A172 (cell line): ENCODE data around the gene PDE8B. TPM values are rescaled to one million over a fixed set of nuclear protein-coding genes. Genes with fewer than 3 reads are reported as not detected.

Experiments used
- DNase-seq: peaks from one replicate; pipeline ENCODE4 v3.0.0-alpha.2; 2015; ENCODE audit warnings: low spot score
- total RNA-seq: library from RNA; depleted of rRNA; stranded (reverse); fragments of >200 nt; shearing (Covaris generic); gene quantifications from 2 replicates; pipeline ENCODE4 v1.2.3, GENCODE V29; 2014; rRNA removed

Gene PDE8B, protein sequence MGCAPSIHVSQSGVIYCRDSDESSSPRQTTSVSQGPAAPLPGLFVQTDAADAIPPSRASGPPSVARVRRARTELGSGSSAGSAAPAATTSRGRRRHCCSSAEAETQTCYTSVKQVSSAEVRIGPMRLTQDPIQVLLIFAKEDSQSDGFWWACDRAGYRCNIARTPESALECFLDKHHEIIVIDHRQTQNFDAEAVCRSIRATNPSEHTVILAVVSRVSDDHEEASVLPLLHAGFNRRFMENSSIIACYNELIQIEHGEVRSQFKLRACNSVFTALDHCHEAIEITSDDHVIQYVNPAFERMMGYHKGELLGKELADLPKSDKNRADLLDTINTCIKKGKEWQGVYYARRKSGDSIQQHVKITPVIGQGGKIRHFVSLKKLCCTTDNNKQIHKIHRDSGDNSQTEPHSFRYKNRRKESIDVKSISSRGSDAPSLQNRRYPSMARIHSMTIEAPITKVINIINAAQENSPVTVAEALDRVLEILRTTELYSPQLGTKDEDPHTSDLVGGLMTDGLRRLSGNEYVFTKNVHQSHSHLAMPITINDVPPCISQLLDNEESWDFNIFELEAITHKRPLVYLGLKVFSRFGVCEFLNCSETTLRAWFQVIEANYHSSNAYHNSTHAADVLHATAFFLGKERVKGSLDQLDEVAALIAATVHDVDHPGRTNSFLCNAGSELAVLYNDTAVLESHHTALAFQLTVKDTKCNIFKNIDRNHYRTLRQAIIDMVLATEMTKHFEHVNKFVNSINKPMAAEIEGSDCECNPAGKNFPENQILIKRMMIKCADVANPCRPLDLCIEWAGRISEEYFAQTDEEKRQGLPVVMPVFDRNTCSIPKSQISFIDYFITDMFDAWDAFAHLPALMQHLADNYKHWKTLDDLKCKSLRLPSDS
- total RNA-seq: 0.05 TPM in 1 of 2 replicates, not detected in the other

DNA sequence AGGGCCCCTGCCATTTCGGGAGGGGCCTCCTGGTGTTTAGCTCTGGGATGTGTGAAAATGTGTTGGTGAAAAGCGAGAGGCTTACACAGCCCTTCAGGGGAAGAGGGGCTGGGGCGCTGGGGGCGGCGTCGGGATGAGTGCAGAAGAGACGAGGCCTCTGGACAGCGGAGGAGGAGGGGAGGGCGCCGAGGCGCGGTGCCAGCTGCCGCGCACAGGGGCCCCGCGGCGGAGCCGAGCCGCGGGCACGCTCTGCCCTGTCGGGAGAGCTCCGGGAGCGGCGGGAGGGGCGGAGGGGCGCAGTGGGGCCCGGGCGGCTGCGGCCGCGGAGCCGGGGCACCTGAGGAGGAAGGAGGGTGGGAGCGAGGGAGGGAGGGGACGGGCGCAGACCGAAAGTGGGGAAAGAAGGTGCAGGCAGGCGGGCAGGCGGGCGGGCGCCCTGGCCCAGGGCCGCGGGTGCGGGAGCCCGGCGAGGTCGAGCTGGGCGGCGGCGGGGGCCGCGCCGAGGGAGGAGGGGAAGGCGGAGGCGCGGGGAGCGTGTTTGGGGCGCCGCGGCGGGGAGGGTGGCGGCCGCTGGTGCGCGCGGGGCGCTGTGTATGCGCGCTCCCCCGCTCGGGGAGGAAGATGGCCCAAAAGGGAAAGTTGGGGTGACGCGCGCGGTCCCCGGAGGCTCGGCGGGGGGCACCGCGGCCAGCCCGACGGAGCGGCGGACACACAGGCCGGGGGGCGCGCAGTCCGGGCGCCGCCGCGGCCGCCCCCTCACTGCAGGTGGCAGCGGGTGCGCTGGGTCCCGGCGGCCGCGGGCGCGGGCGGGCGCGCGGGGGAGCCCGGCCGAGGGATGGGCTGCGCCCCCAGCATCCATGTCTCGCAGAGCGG lies at the start of gene PDE8B:
Gene PDE8B (plus strand): TSS at position 590 of the 873 bp plus-strand sequence. CDS start 246 bp downstream, at position 836.
- no peak for DNase-seq

- no peak for DNase-seq
Measured at GRCh38 chr5:77163453-77163852, 47.0 kb upstream of the PDE8B start.

GRCh38 chr5:77167063-77167462 lies 43.4 kb upstream of the PDE8B start:
- DNase-seq: no peak

GRCh38 chr5:77167695-77168121 lies 42.8 kb upstream of the PDE8B start:
- peak; percentile 90 for DNase-seq

DNA sequence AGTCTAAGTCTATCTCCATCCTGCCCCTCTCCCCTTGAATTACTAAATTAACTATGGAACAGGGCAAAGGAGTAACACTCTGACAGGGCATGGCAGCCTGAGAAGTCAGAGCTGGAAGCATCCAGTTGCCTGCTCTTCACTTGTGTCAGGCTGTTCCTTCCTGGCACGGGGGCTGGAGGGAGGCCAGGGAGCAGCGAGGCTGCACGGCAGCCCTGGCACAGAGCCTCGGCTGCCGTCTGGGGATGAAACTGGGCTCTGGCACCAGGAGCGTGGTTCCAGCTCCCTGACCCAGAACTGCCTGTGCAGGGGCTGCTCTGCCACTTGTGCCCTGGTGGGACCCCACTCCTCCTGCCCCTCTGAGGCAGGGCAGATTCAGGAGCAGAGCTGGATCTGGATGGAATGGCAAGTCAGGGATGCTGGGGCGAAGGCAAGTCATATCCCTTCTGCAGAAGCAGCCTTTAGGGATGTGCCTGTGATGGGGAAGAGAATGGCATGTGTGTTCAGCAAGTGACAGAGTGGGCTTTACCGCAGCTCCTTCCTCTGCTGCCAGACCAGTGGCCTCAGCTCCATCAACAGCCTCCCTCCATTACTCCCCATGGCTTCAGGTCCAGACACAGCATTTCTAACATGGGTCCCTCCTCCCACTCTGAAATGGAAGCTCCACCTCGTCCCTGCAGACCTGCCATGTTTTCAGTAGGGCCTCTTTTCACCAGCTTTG lies 42.2 kb upstream of the PDE8B start:
- DNase-seq: no peak

GRCh38 chr5:77168879-77169244 lies 41.6 kb upstream of the PDE8B start:
- DNase-seq: peak; percentile 27

DNA sequence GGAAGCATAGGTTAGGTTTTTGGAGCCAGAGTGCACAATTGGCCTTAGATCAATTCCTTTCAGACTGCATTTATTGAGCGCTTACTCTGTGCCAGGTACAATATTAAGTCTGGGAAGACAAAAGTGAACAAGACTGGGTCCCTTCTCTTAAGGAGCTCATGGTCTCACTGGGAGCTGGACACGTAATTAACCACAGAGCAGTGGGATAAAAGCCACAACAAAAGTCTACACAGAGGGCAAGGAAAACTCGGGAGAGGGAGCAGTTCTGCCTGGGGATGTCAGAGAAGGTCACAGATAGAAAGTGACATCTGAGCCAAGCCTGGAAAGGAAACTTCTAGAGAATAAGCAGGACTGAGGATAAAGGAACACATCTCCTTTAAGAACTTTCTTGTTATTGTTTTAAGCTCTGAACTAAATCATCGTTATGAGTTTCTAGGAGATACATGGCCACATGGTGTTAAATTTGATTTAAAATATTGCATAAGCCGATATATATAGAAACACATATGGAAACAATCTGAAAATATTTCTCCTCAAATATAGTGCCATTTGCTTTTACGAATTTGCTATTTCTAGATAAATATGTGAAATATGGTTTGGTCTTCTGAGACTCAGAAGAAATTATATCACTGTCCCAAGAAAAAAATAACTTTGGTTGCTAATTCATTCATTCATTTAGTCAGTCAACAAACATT lies 40.1 kb upstream of the PDE8B start:
- no peak for DNase-seq

DNA sequence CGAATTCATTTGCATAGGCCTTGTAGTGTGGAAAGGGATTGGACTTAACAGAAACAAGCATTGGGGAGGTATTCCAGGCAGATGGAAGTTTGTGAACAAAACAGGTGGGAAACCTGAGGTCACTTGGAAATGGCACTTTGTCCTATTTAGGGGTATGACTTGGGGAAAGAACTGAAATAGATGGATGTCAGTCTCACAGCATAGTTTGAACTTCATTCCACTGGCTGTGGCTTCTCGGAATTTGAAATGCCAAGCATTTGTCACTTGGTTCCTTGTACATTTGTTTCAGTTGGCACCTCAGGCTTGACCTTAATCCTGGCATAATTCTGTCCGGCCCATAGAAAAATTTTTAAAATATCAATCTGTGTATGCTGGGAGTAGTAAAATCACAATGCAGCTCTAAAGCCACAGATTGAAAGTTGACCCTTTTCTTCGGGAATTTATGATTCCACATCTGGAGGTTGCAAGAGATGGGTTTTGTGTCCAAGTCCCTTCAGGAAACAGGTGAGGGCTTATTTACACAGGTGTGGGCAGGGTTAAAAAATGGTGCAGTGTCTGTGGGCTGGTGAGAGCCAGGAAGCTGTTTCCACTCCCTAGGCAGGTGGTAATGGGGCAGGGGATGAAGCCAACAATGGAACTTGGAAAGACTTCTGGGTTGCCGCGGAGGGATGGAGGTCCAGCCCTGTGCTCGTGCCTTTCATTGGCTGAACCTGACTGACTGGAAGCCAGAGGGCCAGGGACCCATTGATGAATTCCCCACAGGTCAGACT lies 39.2 kb upstream of the PDE8B start:
- no peak for DNase-seq

DNA sequence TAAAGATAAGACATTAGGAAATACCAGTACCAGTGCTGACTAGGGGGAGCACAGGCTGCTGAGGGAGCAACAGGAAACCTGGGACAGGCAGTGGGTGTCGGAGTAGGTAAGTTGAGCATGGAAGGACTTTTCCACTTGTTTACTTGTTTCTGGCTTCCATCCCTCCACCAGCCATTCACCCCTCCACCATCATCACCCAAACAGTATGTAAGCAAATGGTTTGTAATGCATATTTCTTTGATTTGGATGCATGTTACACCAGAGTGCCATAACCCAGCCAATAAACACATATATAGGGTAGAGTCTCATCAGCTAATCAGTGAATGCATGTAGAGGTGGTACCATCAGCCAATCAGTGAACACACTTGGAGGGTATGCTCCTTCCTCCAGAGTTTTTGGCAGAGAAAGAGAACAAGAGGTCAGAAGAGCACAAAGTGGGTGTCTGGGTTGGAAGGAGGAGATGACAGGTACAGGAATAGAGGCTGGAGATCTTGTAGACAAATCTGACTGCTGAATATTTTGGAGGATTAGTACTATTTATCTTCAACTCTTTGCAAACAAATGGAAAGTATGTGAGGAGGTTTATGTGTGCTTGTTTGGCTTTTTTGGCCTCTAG lies 37.7 kb upstream of the PDE8B start:
- DNase-seq: no peak

- DNase-seq: no peak
Measured at GRCh38 chr5:77174526-77174925, 36.0 kb upstream of the PDE8B start.

DNA sequence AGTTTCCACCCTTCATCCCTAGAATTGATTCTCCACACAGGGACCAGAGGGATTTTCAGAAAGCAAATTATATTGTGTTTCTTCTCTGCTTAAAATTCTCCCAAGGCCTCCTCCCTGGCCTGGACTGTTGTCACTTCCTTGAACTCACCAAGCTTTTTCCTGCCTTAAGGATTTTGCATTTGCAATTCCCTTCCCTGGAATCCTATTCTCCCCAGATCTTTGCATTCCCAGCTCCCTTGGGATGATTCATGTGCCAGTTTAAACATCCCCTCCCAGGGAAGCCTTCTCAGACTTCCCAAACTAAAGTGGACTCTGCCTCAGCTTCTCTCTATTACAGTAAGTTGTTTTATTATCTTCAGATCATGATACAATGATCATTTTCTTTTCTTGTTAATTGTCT lies 35.2 kb upstream of the PDE8B start:
- no peak for DNase-seq

DNA sequence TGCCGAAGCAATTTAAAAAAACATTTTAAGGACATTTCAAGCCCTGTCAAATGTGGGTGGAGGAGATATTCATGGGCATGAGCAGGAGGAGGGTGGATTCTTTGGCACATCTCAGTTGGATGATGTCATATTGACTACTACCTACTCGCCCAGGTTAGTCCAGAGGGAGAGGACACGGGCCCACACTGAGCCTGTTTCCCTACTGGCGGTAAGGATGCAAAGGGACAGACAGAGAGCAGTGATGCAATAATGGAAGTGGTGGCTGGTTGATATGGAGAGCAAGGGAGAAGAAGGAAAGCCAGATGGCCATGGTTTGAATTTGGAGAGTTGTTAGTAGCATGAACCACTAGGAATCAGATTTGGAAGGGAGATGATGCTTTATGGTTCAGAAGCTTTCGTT lies 34.1 kb upstream of the PDE8B start:
- DNase-seq: no peak

GRCh38 chr5:77177576-77177975 lies 32.9 kb upstream of the PDE8B start:
- peak; percentile 18 for DNase-seq

DNA sequence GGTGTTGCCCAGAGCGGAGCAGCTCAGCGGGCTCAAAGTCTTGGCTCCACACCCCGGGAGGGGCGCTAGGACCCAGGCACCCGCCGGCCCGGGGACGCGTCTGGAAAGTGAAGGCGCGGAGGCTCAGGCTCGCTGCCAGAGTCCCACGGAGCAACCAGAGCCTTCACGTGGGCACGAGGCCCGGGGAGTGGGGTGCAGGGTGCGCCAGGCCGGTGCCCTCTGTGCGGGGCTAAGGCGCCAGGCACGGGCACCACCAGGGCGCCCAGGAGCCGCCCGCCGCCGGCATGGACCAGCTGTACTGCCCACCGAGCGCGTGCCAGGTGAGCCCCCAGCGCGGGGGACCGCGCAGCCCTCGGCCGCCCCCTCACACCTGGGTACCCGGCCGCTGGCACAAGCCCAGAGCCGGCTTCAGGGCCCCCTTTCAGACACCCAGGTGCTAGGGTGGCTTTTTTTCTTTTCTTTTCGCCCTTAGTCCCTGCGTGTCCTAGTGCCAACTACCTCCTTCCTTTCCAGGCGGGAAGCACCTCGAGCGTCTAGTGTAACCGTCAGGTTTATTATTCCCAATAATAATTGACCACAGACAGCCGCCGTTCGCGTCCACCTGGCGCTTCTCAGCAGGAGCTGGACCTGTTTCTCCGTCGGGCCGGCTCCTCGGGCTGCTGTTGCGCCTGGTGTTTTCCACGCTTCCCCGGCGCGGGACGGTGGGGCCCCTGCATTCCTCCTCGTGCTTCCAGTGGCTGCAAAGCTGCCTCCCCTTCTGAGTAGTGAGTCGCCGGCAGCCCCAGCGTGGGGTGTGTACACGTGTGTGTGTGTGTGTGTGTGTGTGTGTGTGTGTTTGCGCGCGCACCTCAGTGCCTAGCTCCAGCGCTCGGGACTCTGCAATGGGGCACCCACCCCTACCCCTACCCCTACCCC lies 30.1 kb upstream of the PDE8B start:
- DNase-seq: no peak

GRCh38 chr5:77181173-77181572 lies 29.3 kb upstream of the PDE8B start:
- DNase-seq: no peak

GRCh38 chr5:77181596-77182304 lies 28.7 kb upstream of the PDE8B start:
- no peak for DNase-seq

DNA sequence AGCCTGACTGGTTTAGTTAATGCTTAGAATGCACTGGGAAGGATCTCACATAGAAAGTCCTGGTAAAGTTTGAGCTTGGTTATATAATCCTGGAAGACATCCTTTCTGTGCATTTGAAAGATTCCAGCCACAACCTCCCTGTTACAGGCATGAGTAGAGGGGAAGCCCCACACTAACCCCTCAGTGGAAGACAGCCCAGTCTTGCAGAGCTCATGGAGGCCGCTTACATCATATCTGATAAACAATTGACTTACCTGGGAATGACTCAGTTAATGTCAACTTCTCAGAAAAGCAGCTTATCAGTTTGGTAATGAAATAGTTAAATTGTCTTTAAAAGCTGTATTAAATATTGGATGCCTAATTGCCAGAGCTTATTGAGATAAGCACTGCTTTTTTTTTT lies 28.1 kb upstream of the PDE8B start:
- DNase-seq: no peak
